Posterior vena cava (tissue), 2 donors: ENCODE data around the gene HNRNPA3. TPM values are rescaled to one million over a fixed set of nuclear protein-coding genes. Genes with fewer than 3 reads are reported as not detected.
A peak's percentile ranks its signal among the peaks of the same experiment; 100 is the strongest.
"Not testable (repeated sequence)": the region's sequence is repeated elsewhere in the genome, so short reads cannot be mapped to it uniquely, and the experiment has no call there.

Experiments used
- DNase-seq: peaks from one replicate; pipeline ENCODE4 v3.0.0-alpha.2; 2020; ENCODE audit warnings: low spot score
- intact Hi-C, 2 donors: fragments of 100-400 bp; cut with DNase I; formaldehyde crosslinking; loops; one replicate each; pipeline versions ENCODE4 v1.14.1 to v1.14.2; 2022 to 2023
- microRNA-seq, 2 donors: library from miRNA; unstranded; fragments of <30 nt; microRNA quantifications; one replicate each; pipeline ENCODE4 v1.2.0, GENCODE V29; 2020 to 2021; ENCODE audit warnings: borderline microRNAs expressed in 2 of 2
- total RNA-seq, 2 donors: library from RNA; stranded (reverse); fragmentation: NEBNext Ultra II Directional; extraction: Animal tissue kit (Norgen Biotek cat#: 25700); gene quantifications; one replicate each; pipeline ENCODE4 v1.2.1, GENCODE V29; 2021
- donor health status: DM: yes; HTN: yes; CAD: no.
- donor health status: DM: yes; HTN: yes; CAD: no.

HNRNPA3 gene
- total RNA-seq, 2 donors from 2014 or later: 152 to 166 TPM

DNA sequence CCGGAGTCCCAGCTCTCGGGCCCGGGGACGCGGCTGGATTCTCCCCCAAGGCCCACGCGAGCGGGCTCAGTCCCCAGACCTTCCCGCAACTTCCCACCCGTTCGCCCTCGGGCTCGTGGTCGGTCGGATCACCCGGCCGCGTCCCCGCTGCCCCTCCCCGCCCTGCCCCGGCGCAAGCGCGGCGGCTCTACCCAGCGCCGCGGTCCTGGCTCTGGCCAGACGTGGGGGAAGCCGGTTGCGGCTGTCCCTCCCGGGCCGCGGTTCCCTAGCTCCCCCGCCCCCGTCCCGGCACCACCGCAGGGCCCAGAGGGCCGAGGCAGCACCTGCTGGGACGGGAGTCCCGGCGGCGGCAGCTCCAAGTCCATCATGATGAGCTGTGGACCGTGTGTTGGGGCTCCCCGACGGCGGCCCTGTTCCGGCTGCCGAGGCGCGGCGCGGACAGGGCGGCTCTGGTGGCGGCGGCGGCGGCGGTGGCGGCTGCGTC lies 51.7 kb downstream of the HNRNPA3 start:
- intact Hi-C loops: loop anchor here (5.0 to 10.0 kb wide), 4 partner anchors 49 to 99 kb away; partner anchors contain the start of gene HNRNPA3 (in 2 of the 2)
- peak; percentile 88 for DNase-seq

DNA sequence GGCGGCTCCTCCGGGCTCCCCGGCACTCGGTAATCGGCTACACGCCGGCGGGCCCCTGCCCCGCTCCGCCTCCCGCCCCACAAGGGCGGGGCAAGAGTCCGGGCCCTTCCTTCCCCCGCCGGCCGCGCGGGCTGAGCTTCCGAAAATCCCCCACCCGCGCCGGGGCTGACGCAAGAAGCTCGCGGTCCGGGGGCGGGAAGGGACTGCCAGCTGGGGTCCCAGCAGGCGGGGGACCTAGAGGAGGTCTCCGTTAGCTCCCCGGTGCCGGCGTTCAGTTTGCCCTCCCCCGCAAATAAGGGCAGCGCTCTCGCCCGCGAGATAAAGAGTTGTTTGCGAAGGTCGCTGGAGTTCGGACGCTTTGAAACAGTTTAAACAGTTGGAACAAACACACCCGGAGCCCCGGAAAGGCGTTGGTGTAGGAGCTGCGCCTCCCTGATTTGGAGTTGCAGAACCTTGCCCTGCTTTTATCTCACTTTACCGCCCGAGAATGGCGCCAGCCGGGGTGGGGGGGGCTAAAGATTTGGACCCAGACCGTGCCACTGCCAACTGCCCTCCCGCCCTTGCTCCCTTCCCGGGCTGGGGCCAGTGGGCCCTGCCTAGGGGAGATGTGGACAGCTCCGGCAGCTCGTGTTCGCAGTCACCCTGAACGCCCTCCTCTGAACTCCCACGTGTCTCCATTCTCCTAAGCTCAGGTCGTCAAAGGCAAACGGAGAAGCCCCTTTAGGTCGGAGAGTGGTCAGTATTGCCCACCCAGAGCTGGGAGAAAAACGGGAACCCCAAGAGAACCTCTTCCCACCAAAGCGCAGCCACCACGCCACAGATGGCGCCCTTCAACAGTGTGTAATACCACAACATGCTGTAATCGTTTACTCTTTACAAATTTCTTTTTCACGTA lies 52.3 kb downstream of the HNRNPA3 start, which contains the start of gene NFE2L2:
NFE2L2 (minus strand) TSS at position 35 of the 895 bp plus-strand sequence. CDS start 151 bp downstream, outside the sequence.
- peak; percentile 98 for DNase-seq
- intact Hi-C loops: loop anchor here (1.0 to 10.0 kb wide), 5 partner anchors 30 to 100 kb away; partner anchors contain the start of gene HNRNPA3 (in 2 of the 2)

GRCh38 chr2:177265824-177266817 lies 53.5 kb downstream of the HNRNPA3 start:
- intact Hi-C loops: loop anchor here (1.0 to 10.0 kb wide), 4 partner anchors 29 to 101 kb away; partner anchors contain the start of gene HNRNPA3 (in 1 of the 2)
- no peak for DNase-seq

DNA sequence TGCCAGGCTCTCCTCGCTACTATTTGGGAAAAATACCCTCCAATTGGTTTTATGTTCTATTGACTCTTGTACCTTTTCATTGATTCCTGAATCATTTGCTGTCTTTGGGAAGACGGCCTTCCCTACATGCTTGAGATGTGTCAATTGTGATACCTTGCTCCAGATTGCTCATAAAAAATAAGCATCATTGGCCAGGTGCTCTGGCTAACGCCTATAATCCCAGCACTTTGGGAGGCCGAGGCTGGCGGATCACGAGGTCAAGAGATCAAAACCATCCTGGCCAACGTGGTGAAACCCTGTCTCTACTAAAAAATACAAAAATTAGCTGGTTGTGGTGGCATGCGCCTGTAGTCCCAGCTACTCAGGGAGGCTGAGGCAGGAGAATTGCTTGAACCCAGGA lies 54.4 kb downstream of the HNRNPA3 start:
- intact Hi-C loops: loop anchor here (10.0 kb wide), 3 partner anchors 52 to 102 kb away; partner anchors contain the start of gene HNRNPA3 (in 1 of the 2)
- DNase-seq: not testable (repeated sequence)

DNA sequence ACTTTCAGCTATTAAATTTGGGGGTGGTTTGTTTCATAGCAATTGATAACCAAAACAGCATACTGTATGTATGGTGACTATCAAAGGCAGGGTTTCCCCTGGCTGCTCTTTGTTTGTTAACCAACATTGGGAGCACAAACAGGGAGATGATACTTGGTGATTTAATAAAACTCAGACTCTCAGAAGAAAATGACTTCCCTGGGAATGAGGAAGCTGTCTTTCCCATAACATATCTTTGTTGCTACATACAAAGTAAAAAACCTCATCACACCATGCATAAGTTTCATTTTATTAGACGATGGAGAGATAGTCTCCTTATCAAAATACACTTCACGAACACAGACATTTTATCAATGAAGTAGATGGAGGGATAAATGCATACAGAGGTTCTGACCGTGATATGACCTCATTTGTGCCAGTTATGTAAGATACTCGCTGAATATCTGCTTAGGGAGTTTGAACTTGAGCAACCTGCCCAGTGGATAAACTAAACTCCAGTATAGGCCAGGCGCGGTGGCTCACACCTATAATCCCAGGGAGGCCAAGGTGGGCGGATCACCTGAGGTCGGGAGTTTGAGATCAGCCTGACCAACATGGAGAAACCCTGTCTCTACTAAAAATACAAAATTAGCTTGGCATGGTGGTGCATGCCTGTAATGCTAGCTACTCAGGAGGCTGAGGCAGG lies 55.7 kb downstream of the HNRNPA3 start:
- intact Hi-C loops: loop anchor here (10.0 kb wide), 3 partner anchors 54 to 104 kb away; partner anchors contain the start of gene HNRNPA3 (in 1 of the 2)
- DNase-seq: no peak

DNA sequence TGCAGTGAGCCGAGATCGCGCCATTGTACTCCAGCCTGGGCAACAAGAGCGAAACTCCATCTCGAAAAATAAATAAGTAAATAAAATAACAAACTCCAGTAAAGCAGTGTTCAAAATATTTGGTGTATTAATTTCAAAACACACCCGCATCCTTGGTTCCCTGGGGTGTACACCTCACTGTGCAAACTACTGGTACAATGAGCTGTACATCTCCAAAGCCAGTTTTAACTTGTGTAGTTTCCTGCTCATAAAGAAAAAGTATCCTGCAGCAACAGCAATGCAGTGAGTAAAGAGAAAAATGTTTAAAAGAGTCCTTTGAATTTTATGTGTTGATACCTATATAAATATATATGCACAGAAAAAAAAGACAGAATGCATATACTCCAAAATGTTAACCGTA lies 56.3 kb downstream of the HNRNPA3 start:
- intact Hi-C loops: loop anchor here (10.0 kb wide), 3 partner anchors 54 to 104 kb away; partner anchors contain the start of gene HNRNPA3 (in 1 of the 2)
- DNase-seq: no peak

GRCh38 chr2:177270531-177270930 lies 57.9 kb downstream of the HNRNPA3 start:
- intact Hi-C loops: no loop called here
- no peak for DNase-seq

DNA sequence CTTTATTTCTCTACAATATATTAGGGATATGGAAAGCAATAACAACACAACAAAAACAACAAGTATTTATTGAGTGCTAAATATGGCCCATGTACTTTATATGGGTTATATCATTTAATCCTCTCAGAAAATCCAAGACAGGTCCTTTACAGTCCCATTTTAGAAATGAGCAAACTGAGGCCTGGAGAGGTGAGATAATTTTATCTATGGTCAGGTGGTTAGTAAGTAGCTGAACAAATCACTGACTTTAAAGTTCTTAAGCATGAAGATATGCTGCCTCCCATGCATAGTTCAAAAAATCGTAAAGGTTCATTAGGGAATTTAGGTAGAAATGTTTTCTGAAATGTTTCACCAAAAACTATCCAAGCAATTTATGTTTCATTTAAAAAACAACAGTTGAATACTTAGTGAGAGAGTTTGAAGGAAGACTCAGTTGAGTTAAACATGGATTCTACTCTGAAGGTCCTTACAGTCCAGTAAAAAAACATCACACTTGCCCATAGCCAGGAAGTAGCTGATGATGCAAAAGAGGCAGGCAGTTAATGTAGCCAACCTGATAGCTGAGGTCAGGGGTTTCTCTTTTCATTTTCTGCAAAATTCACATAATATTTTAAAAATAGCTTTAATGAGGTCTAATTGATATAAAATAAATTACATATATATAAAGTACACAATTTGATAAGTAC lies 59.5 kb downstream of the HNRNPA3 start:
- intact Hi-C loops: no loop called here

GRCh38 chr2:177272765-177273164 lies 60.2 kb downstream of the HNRNPA3 start:
- intact Hi-C loops: no loop called here
- no peak for DNase-seq

More for the DNA sequence above, 59.5 kb downstream of the HNRNPA3 start:
- DNase-seq: no peak

- no peak for DNase-seq
- intact Hi-C loops: no loop called here
Measured at GRCh38 chr2:177273408-177273807, 60.8 kb downstream of the HNRNPA3 start.

Small RNA genes lying within 50 kb of the gene (microRNA-seq; reads per million reads assigned to microRNA genes)
- 0 reads per million in 2 donors for gene MIR3128

Other genes starting within 250 kb of the HNRNPA3 start
- gene NFE2L2, start 51.9 kb downstream of the HNRNPA3 start, total RNA-seq: 10 to 100 TPM; 82.8 to 87.5 TPM
- 10 to 100 TPM; 28.5 to 32.8 TPM for gene AGPS, start 180.0 kb downstream of the HNRNPA3 start, total RNA-seq